A549 (cell line): Measurements from ENCODE around the gene OR2T27. TPM values are rescaled to one million over a fixed set of nuclear protein-coding genes. Genes with fewer than 3 reads are reported as not detected.
A peak's percentile ranks its signal among the peaks of the same experiment; 100 is the strongest.

Experiments used
- ATAC-seq, 2 experiments: fragments of 200-7000 bp in 1 of 2; fragments of >200 bp in 1 of 2; cut with Nextera tagmentation in 1 of 2; cut with Tn5 transposase in 1 of 2; 3 replicates each; pipeline versions ENCODE4 v1.8.0 to v1.9.1; 2018 to 2020; ENCODE audit warnings: mild to moderate bottlenecking in 1 of 2, moderate library complexity in 1 of 2
- CTCF ChIA-PET: fragments of 300-600 bp; sonication (Branson Sonifier 250); formaldehyde crosslinking; extraction: SDS; loops from one replicate; lab custom pipeline; 2021; ENCODE audit warnings: antibody characterized with exemption, inconsistent platforms; lab: Yijun Ruan, JAX
- POLR2A ChIA-PET: fragments of 350-600 bp; formaldehyde crosslinking; extraction: SDS; loops from one replicate; lab custom pipeline; 2021; ENCODE audit warnings: antibody characterized with exemption, inconsistent platforms; lab: Yijun Ruan, JAX
- DNase-seq, 2 experiments: peaks; one replicate each; pipeline versions ENCODE4 v3.0.0 to v3.0.0-alpha.2; 2011 to 2016; ENCODE audit warnings: low read depth in 1 of 2, low spot score in 1 of 2
- FAIRE-seq: peaks from 2 replicates; lab custom pipeline; 2011; peaks lifted over from hg19 to GRCh38; lab: Jason Lieb, UNC
- H3K27ac ChIP-seq, 2 experiments: fragments of >200 bp; sonication (Bioruptor Twin); formaldehyde crosslinking; 3 replicates each; pipeline ENCODE4 v1.5.1; 2016 to 2017
- H3K4me1 ChIP-seq: fragments of >200 bp; sonication (Bioruptor Twin); formaldehyde crosslinking; 3 replicates; pipeline ENCODE4 v1.6.1; 2016
- H3K4me2 ChIP-seq: fragments of >200 bp; sonication (Bioruptor Twin); formaldehyde crosslinking; 3 replicates; pipeline ENCODE4 v1.6.1; 2016
- H3K4me3 ChIP-seq: fragments of >200 bp; sonication (Bioruptor Twin); formaldehyde crosslinking; 3 replicates; pipeline ENCODE4 v1.5.1; 2016
- H3K9me3 ChIP-seq: fragments of >200 bp; sonication (Bioruptor Twin); formaldehyde crosslinking; 3 replicates; pipeline ENCODE4 v1.6.1; 2016
- CBX2 ChIP-seq: fragments of 200-600 bp; sonication (generic); IDR thresholded peaks from 2 replicates; pipeline ENCODE4 v1.6.1; 2016; ENCODE audit warnings: low read depth, mild to moderate bottlenecking, borderline replicate concordance
- CBX8 ChIP-seq: fragments of 200-600 bp; sonication (generic); IDR thresholded peaks from 2 replicates; pipeline ENCODE4 v1.6.1; 2016
- CHD2 ChIP-seq: fragments of 150-350 bp; IDR thresholded peaks from 2 replicates; pipeline ENCODE4 v1.6.1; 2014; ENCODE audit warnings: low read length; ENCODE audit not compliant: partially characterized antibody
- CTCF ChIP-seq: fragments of >200 bp; sonication (Bioruptor Twin); formaldehyde crosslinking; IDR thresholded peaks from 3 replicates; pipeline ENCODE4 v1.5.1; 2016
- EHMT2 ChIP-seq: fragments of 200-600 bp; sonication (generic); IDR thresholded peaks from 2 replicates; pipeline ENCODE4 v1.6.1; 2016; ENCODE audit warnings: antibody characterized with exemption, low read depth, mild to moderate bottlenecking, moderate library complexity
- FOSL2 ChIP-seq, 2 experiments: fragments of 450-650 bp in 1 of 2; fragments of >200 bp in 1 of 2; sonication (Bioruptor Twin) in 1 of 2; formaldehyde crosslinking; IDR thresholded peaks; 2 replicates each; pipeline versions ENCODE4 v1.5.0 to v1.6.1; 2016 to 2020; ENCODE audit warnings: mild to moderate bottlenecking in 1 of 2, moderate library complexity in 1 of 2
- FOXS1 ChIP-seq: fragments of 250-450 bp; sonication (Bioruptor Pico); IDR thresholded peaks from 2 replicates; pipeline ENCODE4 v1.5.0; 2020; ENCODE audit warnings: mild to moderate bottlenecking, moderate library complexity
- HEYL ChIP-seq: fragments of 250-450 bp; sonication (Bioruptor Pico); IDR thresholded peaks from 2 replicates; pipeline ENCODE4 v1.8.0; 2021; ENCODE audit warnings: mild to moderate bottlenecking, moderate library complexity
- HOXB13 ChIP-seq: fragments of 250-450 bp; sonication (Bioruptor Pico); IDR thresholded peaks from 2 replicates; pipeline ENCODE4 v1.5.0; 2020; ENCODE audit warnings: low read depth, mild to moderate bottlenecking, moderate library complexity
- MYC ChIP-seq: IDR thresholded peaks from 2 replicates; pipeline ENCODE4 v1.6.1; 2012; ENCODE audit warnings: mild to moderate bottlenecking, inconsistent platforms, low read length, improper control_type of control experiment, borderline replicate concordance
- NFE2L2 ChIP-seq: fragments of 150-350 bp; conservative IDR thresholded peaks from 2 replicates; pipeline ENCODE4 v1.6.1; 2014; ENCODE audit warnings: low read length
- NPAS2 ChIP-seq: fragments of 250-450 bp; sonication (Bioruptor Pico); IDR thresholded peaks from 2 replicates; pipeline ENCODE4 v1.8.0; 2022; ENCODE audit warnings: mild to moderate bottlenecking, moderate library complexity, borderline replicate concordance
- POLR2AphosphoS2 ChIP-seq: conservative IDR thresholded peaks from 2 replicates; pipeline ENCODE4 v1.6.1; 2012; ENCODE audit warnings: low read length, improper control_type of control experiment, inconsistent platforms
- RAD21 ChIP-seq, 2 experiments: fragments of >200 bp in 1 of 2; sonication (Bioruptor Twin) in 1 of 2; formaldehyde crosslinking in 1 of 2; IDR thresholded peaks in 1 of 2; conservative IDR thresholded peaks in 1 of 2; 2 replicates in 1 of 2; 3 replicates in 1 of 2; pipeline ENCODE4 v1.6.1; 2012 to 2018; ENCODE audit warnings: inconsistent platforms in 1 of 2
- RARB ChIP-seq: fragments of 250-450 bp; sonication (Bioruptor Pico); IDR thresholded peaks from 2 replicates; pipeline ENCODE4 v1.8.0; 2021; ENCODE audit warnings: mild to moderate bottlenecking, moderate library complexity
- RCOR1 ChIP-seq: fragments of 150-350 bp; IDR thresholded peaks from 2 replicates; pipeline ENCODE4 v1.6.1; 2014; ENCODE audit warnings: antibody characterized with exemption, low read length, low read depth
- SREBF2 ChIP-seq: fragments of 450-650 bp; IDR thresholded peaks from 2 replicates; pipeline ENCODE4 v1.6.1; 2014; ENCODE audit warnings: mild to moderate bottlenecking, moderate library complexity
- USF2 ChIP-seq: fragments of 450-650 bp; IDR thresholded peaks from 2 replicates; pipeline ENCODE4 v1.6.1; 2014; ENCODE audit warnings: antibody characterized with exemption
- ZC3H11A ChIP-seq: fragments of 450-650 bp; IDR thresholded peaks from 2 replicates; pipeline ENCODE4 v1.6.1; 2014; ENCODE audit warnings: antibody characterized with exemption, mild to moderate bottlenecking
- ZNF302 ChIP-seq: fragments of 250-450 bp; sonication (Bioruptor Pico); IDR thresholded peaks from 2 replicates; pipeline ENCODE4 v1.9.0; 2021; ENCODE audit warnings: inconsistent platforms, mild to moderate bottlenecking, moderate library complexity
- WGBS: methylation state at CpG from one replicate; pipeline ENCODE4 v1.1.6; 2017; ENCODE audit errors: missing lambda C conversion rate; 5-methylcytosine and 5-hydroxymethylcytosine counted together
- polyA plus RNA-seq, 4 experiments: library from polyadenylated mRNA; depleted of rRNA in 3 of 4; stranded (reverse); fragments of >200 nt; fragmentation: RNase III in 1 of 4; extraction: RNeasy Plus Mini Kit Qiagen cat#74134 plus additional on column Dnase treatment in 1 of 4; gene quantifications; 2 replicates in 3 of 4; 3 replicates in 1 of 4; pipeline ENCODE4 v1.2.3, GENCODE V29; 2011 to 2017
- TF ChIP-seq, protein P1 (sequence below): fragments of 250-450 bp; sonication (Bioruptor Pico); IDR thresholded peaks from 2 replicates; pipeline ENCODE4 v1.5.0; 2021; ENCODE audit warnings: mild to moderate bottlenecking, moderate library complexity, borderline replicate concordance

OR2T27 gene
- polyA plus RNA-seq, 2 of the 4 experiments (the other 2 are of a cell fraction), result not detected

DNA sequence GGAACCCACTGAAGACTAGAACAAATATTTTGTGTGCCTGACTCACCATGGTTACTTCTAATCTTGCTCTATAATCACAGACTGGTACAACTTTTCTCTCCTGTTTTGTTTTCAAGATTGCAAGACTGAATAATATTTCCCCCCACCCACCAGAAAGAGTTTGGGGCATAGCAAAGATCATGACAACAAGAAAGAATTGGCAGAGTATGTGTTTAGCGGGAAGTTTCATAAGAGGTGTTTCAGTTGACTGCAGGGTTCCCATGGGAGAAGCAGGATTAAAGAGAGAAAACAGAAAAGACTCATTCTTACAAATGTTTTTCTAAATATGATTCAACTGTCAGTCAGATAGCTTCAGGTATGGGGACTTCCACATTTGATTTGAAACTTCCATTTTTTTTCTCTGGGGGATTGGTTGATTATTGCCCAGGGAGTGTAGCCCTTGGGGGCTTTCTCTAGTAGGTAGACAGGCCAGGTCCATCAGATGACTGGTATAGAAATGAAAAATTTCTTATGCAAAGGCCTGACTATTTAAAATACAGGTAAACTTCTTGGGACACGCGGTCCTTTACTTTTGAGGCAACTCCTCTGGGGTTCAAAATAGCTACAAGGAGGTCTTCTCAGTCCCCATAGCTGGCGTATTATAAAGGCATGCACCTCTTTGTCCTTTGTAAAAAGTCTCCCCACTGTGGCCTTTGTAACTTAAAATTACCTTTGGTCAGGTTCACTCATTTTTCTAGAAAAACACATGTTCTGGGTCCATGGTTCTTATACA lies 33.4 kb upstream of the OR2T27 start:
- FAIRE-seq (no peak), DNase-seq (no peak), ATAC-seq (no peak)
- POLR2A ChIA-PET, result no interaction called here
- TF ChIP-seq MYC, result no peak
- TF ChIP-seq USF2, result no peak
- no peak for TF ChIP-seq RAD21 (conservative IDR thresholded peaks at IDR 0.05 in 1 of 2, IDR thresholded peaks at IDR 0.05 in 1 of 2)
- TF ChIP-seq EHMT2, result no peak
- no peak for TF ChIP-seq NFE2L2
- no peak for TF ChIP-seq FOXS1 (CRISPR knock-in tag)
- no peak for TF ChIP-seq CBX8
- TF ChIP-seq FOSL2 (IDR thresholded peaks at IDR 0.05), result no peak
- no peak for TF ChIP-seq FOSL2 (CRISPR knock-in tag; IDR thresholded peaks at IDR 0.05)
- TF ChIP-seq CBX2, result no peak
- TF ChIP-seq SREBF2, result no peak
- no peak for TF ChIP-seq NPAS2 (CRISPR knock-in tag)
- no peak for TF ChIP-seq RARB (CRISPR knock-in tag)
- no peak for TF ChIP-seq HOXB13
- no peak for TF ChIP-seq ZC3H11A
- TF ChIP-seq, protein P1, sequence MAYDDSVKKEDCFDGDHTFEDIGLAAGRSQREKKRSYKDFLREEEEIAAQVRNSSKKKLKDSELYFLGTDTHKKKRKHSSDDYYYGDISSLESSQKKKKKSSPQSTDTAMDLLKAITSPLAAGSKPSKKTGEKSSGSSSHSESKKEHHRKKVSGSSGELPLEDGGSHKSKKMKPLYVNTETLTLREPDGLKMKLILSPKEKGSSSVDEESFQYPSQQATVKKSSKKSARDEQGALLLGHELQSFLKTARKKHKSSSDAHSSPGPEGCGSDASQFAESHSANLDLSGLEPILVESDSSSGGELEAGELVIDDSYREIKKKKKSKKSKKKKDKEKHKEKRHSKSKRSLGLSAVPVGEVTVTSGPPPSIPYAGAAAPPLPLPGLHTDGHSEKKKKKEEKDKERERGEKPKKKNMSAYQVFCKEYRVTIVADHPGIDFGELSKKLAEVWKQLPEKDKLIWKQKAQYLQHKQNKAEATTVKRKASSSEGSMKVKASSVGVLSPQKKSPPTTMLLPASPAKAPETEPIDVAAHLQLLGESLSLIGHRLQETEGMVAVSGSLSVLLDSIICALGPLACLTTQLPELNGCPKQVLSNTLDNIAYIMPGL (CRISPR knock-in tag), result no peak
- TF ChIP-seq ZNF302 (CRISPR knock-in tag), result no peak
- no peak for TF ChIP-seq POLR2AphosphoS2
- no peak for TF ChIP-seq RCOR1
- TF ChIP-seq HEYL (CRISPR knock-in tag), result no peak
- Histone ChIP-seq H3K9me3 (no peaks in the 10 kb centered on the region; the same call in 2 of the 3 replicates), H3K4me3 (no peak overlapping the region), H3K27ac (no peak overlapping the region), H3K4me2 (no peak overlapping the region), H3K4me1 (no peaks in the 10 kb centered on the region)
- CTCF ChIA-PET, result no interaction called here
- WGBS, result 8% methylated on average over 4 of the region's 4 CpGs

- DNase-seq (peak in 1 of 2 experiments; percentile 13), ATAC-seq (peak; percentile 56 to 82; a peak in 4 of 6 replicates), FAIRE-seq (no peak)
- Histone ChIP-seq H3K4me1 (no peaks in the 10 kb centered on the region), H3K4me3 (no peak overlapping the region), H3K4me2 (no peak overlapping the region), H3K27ac (no peak overlapping the region), H3K9me3 (no peaks in the 10 kb centered on the region; the same call in 2 of the 3 replicates)
- ChIA-PET POLR2A (interaction anchor here (0.6 kb wide), 1 partner anchor 1249 kb away, joined by 4 read pairs; no protein-coding TSS in a partner anchor), CTCF (interaction anchor here (1.1 kb wide), 1 partner anchor 45 kb away, joined by 4 read pairs; no protein-coding TSS in a partner anchor)
- TF ChIP-seq CHD2 (no peak), CTCF (peak; percentile 14; the same call in 1 of the 3 replicates), RAD21 (conservative IDR thresholded peaks at IDR 0.05 in 1 of 2, IDR thresholded peaks at IDR 0.05 in 1 of 2) (peak in 1 of 2 experiments; percentile 42; a peak in 2 of 5 replicates)
- 4% methylated on average over 3 of the region's 3 CpGs for WGBS
These were observed 31.5 kb upstream of the OR2T27 start for GRCh38 chr1:248686815-248687214.
